ENCODE data around the gene IDH3G. TPM values are rescaled to one million over a fixed set of nuclear protein-coding genes. Genes with fewer than 3 reads are reported as not detected.

Gene IDH3G
- total and polyA plus RNA-seq, 4 donors = 33.3 to 72.5 (median 47.6) TPM

- peak overlapping the region in 1 of 2 donors; percentile 21 for H3K4me3 ChIP-seq (ENCODE audit: low read length in 2 of 2)
- no peaks in the 10 kb centered on the region for H3K36me3 ChIP-seq (ENCODE audit: control insufficient read depth in 1 of 2, insufficient read depth in 2 of 2, low read length in 1 of 2)
- no peak overlapping the region for H3K27ac ChIP-seq (ENCODE audit: low read depth in 1 of 2, low read length in 2 of 2)
- ATAC-seq (ENCODE audit: low FRiP score) (peak; percentile 13), DNase-seq (peak in 1 of 2 donors; percentile 75)
- intact Hi-C loops (cut with DNase I) = no loop called here
- no peaks in the 10 kb centered on the region for H3K4me1 ChIP-seq (ENCODE audit: control insufficient read depth in 1 of 2, insufficient read depth in 2 of 2, low read length in 2 of 2)
- H3K9me3 ChIP-seq (ENCODE audit: control insufficient read depth, low read length) = no peaks in the 10 kb centered on the region
- no peaks in the 10 kb centered on the region for H3K27me3 ChIP-seq (ENCODE audit: control insufficient read depth in 1 of 2, insufficient read depth in 2 of 2, low read length in 1 of 2)
- WGBS, 2 donors = 3 to 15% methylated on average over 43 to 50 of the region's 50 CpGs
Observed at GRCh38 chrX:153828723-153829548, 34.8 kb upstream of the IDH3G start.

- H3K36me3 ChIP-seq (ENCODE audit: control insufficient read depth in 1 of 2, insufficient read depth in 2 of 2, low read length in 1 of 2) = no peaks in the 10 kb centered on the region
- no peak overlapping the region for H3K27ac ChIP-seq (ENCODE audit: low read depth in 1 of 2, low read length in 2 of 2)
- intact Hi-C loops (cut with DNase I) = no loop called here
- no peak overlapping the region for H3K4me3 ChIP-seq (ENCODE audit: low read length in 2 of 2)
- H3K9me3 ChIP-seq (ENCODE audit: control insufficient read depth, low read length) = no peaks in the 10 kb centered on the region
- 30 to 43% methylated on average over 17 of the region's 17 CpGs for WGBS, 2 donors
- peak in 1 of 2 donors; percentile 63 for DNase-seq
- H3K4me1 ChIP-seq (ENCODE audit: control insufficient read depth in 1 of 2, insufficient read depth in 2 of 2, low read length in 2 of 2) = no peaks in the 10 kb centered on the region
- ATAC-seq (ENCODE audit: low FRiP score) = peak; percentile 20
- no peaks in the 10 kb centered on the region for H3K27me3 ChIP-seq (ENCODE audit: control insufficient read depth in 1 of 2, insufficient read depth in 2 of 2, low read length in 1 of 2)
Observed at GRCh38 chrX:153828308-153828707, 34.1 kb upstream of the IDH3G start.

GRCh38 chrX:153827903-153828302 is 33.7 kb upstream of the IDH3G start:
- no peaks in the 10 kb centered on the region for H3K36me3 ChIP-seq (ENCODE audit: control insufficient read depth in 1 of 2, insufficient read depth in 2 of 2, low read length in 1 of 2)
- intact Hi-C loops (cut with DNase I) = no loop called here
- DNase-seq = no peak
- no peak overlapping the region for H3K27ac ChIP-seq (ENCODE audit: low read depth in 1 of 2, low read length in 2 of 2)
- 73 to 88% methylated on average over 9 of the region's 9 CpGs for WGBS, 2 donors
- no peak for ATAC-seq (ENCODE audit: low FRiP score)
- H3K27me3 ChIP-seq (ENCODE audit: control insufficient read depth in 1 of 2, insufficient read depth in 2 of 2, low read length in 1 of 2) = no peaks in the 10 kb centered on the region
- no peak overlapping the region for H3K4me3 ChIP-seq (ENCODE audit: low read length in 2 of 2)
- H3K4me1 ChIP-seq (ENCODE audit: control insufficient read depth in 1 of 2, insufficient read depth in 2 of 2, low read length in 2 of 2) = no peaks in the 10 kb centered on the region
- H3K9me3 ChIP-seq (ENCODE audit: control insufficient read depth, low read length) = no peaks in the 10 kb centered on the region

GRCh38 chrX:153827016-153827415 is 32.8 kb upstream of the IDH3G start:
- H3K4me1 ChIP-seq (ENCODE audit: control insufficient read depth in 1 of 2, insufficient read depth in 2 of 2, low read length in 2 of 2) = no peaks in the 10 kb centered on the region
- H3K27ac ChIP-seq (ENCODE audit: low read depth in 1 of 2, low read length in 2 of 2) = no peak overlapping the region
- H3K4me3 ChIP-seq (ENCODE audit: low read length in 2 of 2) = no peak overlapping the region
- no peaks in the 10 kb centered on the region for H3K9me3 ChIP-seq (ENCODE audit: control insufficient read depth, low read length)
- DNase-seq = no peak
- no peak for ATAC-seq (ENCODE audit: low FRiP score)
- H3K36me3 ChIP-seq (ENCODE audit: control insufficient read depth in 1 of 2, insufficient read depth in 2 of 2, low read length in 1 of 2) = no peaks in the 10 kb centered on the region
- 63 to 92% methylated on average over 3 of the region's 3 CpGs for WGBS, 2 donors
- no peaks in the 10 kb centered on the region for H3K27me3 ChIP-seq (ENCODE audit: control insufficient read depth in 1 of 2, insufficient read depth in 2 of 2, low read length in 1 of 2)
- intact Hi-C loops (cut with DNase I) = no loop called here

- no peaks in the 10 kb centered on the region for H3K9me3 ChIP-seq (ENCODE audit: control insufficient read depth, low read length)
- no peak for DNase-seq
- no peak overlapping the region for H3K27ac ChIP-seq (ENCODE audit: low read depth in 1 of 2, low read length in 2 of 2)
- H3K4me3 ChIP-seq (ENCODE audit: low read length in 2 of 2) = no peak overlapping the region
- no peaks in the 10 kb centered on the region for H3K36me3 ChIP-seq (ENCODE audit: control insufficient read depth in 1 of 2, insufficient read depth in 2 of 2, low read length in 1 of 2)
- intact Hi-C loops (cut with DNase I) = no loop called here
- no peaks in the 10 kb centered on the region for H3K27me3 ChIP-seq (ENCODE audit: control insufficient read depth in 1 of 2, insufficient read depth in 2 of 2, low read length in 1 of 2)
- H3K4me1 ChIP-seq (ENCODE audit: control insufficient read depth in 1 of 2, insufficient read depth in 2 of 2, low read length in 2 of 2) = no peaks in the 10 kb centered on the region
- no peak for ATAC-seq (ENCODE audit: low FRiP score)
- WGBS, 2 donors = 81 to 87% methylated on average over 8 of the region's 8 CpGs
Observed at GRCh38 chrX:153825042-153825441, 30.9 kb upstream of the IDH3G start.

- H3K27ac ChIP-seq (ENCODE audit: low read depth in 1 of 2, low read length in 2 of 2) = no peak overlapping the region
- no peaks in the 10 kb centered on the region for H3K4me1 ChIP-seq (ENCODE audit: control insufficient read depth in 1 of 2, insufficient read depth in 2 of 2, low read length in 2 of 2)
- H3K36me3 ChIP-seq (ENCODE audit: control insufficient read depth in 1 of 2, insufficient read depth in 2 of 2, low read length in 1 of 2) = no peaks in the 10 kb centered on the region
- ATAC-seq (ENCODE audit: low FRiP score) (no peak), DNase-seq (no peak)
- H3K9me3 ChIP-seq (ENCODE audit: control insufficient read depth, low read length) = no peaks in the 10 kb centered on the region
- intact Hi-C loops (cut with DNase I) = no loop called here
- H3K27me3 ChIP-seq (ENCODE audit: control insufficient read depth in 1 of 2, insufficient read depth in 2 of 2, low read length in 1 of 2) = no peaks in the 10 kb centered on the region
- 84 to 87% methylated on average over 10 of the region's 10 CpGs for WGBS, 2 donors
- no peak overlapping the region for H3K4me3 ChIP-seq (ENCODE audit: low read length in 2 of 2)
Observed at GRCh38 chrX:153824348-153824747, 30.2 kb upstream of the IDH3G start.

- Histone ChIP-seq H3K36me3 (ENCODE audit: control insufficient read depth in 1 of 2, insufficient read depth in 2 of 2, low read length in 1 of 2) (no peaks in the 10 kb centered on the region), H3K27ac (ENCODE audit: low read depth in 1 of 2, low read length in 2 of 2) (no peak overlapping the region), H3K4me1 (ENCODE audit: control insufficient read depth in 1 of 2, insufficient read depth in 2 of 2, low read length in 2 of 2) (no peaks in the 10 kb centered on the region), H3K9me3 (ENCODE audit: control insufficient read depth, low read length) (no peaks in the 10 kb centered on the region), H3K27me3 (ENCODE audit: control insufficient read depth in 1 of 2, insufficient read depth in 2 of 2, low read length in 1 of 2) (no peaks in the 10 kb centered on the region), H3K4me3 (ENCODE audit: low read length in 2 of 2) (no peak overlapping the region)
- WGBS, 2 donors = 89 to 93% methylated on average over 9 of the region's 9 CpGs
- DNase-seq = peak in 1 of 2 donors; percentile 31
- ATAC-seq (ENCODE audit: low FRiP score) = no peak
- intact Hi-C loops (cut with DNase I) = no loop called here
Observed at GRCh38 chrX:153821066-153821465, 26.9 kb upstream of the IDH3G start.

- no peaks in the 10 kb centered on the region for H3K36me3 ChIP-seq (ENCODE audit: control insufficient read depth in 1 of 2, insufficient read depth in 2 of 2, low read length in 1 of 2)
- H3K4me3 ChIP-seq (ENCODE audit: low read length in 2 of 2) = no peak overlapping the region
- no peak overlapping the region for H3K27ac ChIP-seq (ENCODE audit: low read depth in 1 of 2, low read length in 2 of 2)
- DNase-seq (peak in 1 of 2 donors; percentile 44), ATAC-seq (ENCODE audit: low FRiP score) (no peak)
- intact Hi-C loops (cut with DNase I) = no loop called here
- no peaks in the 10 kb centered on the region for H3K4me1 ChIP-seq (ENCODE audit: control insufficient read depth in 1 of 2, insufficient read depth in 2 of 2, low read length in 2 of 2)
- no peaks in the 10 kb centered on the region for H3K27me3 ChIP-seq (ENCODE audit: control insufficient read depth in 1 of 2, insufficient read depth in 2 of 2, low read length in 1 of 2)
- 82 to 91% methylated on average over 7 of the region's 7 CpGs for WGBS, 2 donors
- no peaks in the 10 kb centered on the region for H3K9me3 ChIP-seq (ENCODE audit: control insufficient read depth, low read length)
Observed at GRCh38 chrX:153820601-153821000, 26.4 kb upstream of the IDH3G start.

- H3K27me3 ChIP-seq (ENCODE audit: control insufficient read depth in 1 of 2, insufficient read depth in 2 of 2, low read length in 1 of 2) = no peaks in the 10 kb centered on the region
- H3K4me1 ChIP-seq (ENCODE audit: control insufficient read depth in 1 of 2, insufficient read depth in 2 of 2, low read length in 2 of 2) = no peaks in the 10 kb centered on the region
- no peaks in the 10 kb centered on the region for H3K36me3 ChIP-seq (ENCODE audit: control insufficient read depth in 1 of 2, insufficient read depth in 2 of 2, low read length in 1 of 2)
- H3K9me3 ChIP-seq (ENCODE audit: control insufficient read depth, low read length) = no peaks in the 10 kb centered on the region
- ATAC-seq (ENCODE audit: low FRiP score) (peak; percentile 24), DNase-seq (peak in 1 of 2 donors; percentile 68)
- 31 to 41% methylated on average over 23 of the region's 23 CpGs for WGBS, 2 donors
- intact Hi-C loops (cut with DNase I) = no loop called here
- H3K27ac ChIP-seq (ENCODE audit: low read depth in 1 of 2, low read length in 2 of 2) = no peak overlapping the region
- peak overlapping the region in 1 of 2 donors; percentile 25 for H3K4me3 ChIP-seq (ENCODE audit: low read length in 2 of 2)
Observed at GRCh38 chrX:153819384-153820040, 25.3 kb upstream of the IDH3G start.
